GM23338 (cell line): ENCODE data around the gene RANBP1. TPM values are rescaled to one million over a fixed set of nuclear protein-coding genes. Genes with fewer than 3 reads are reported as not detected.

Experiments used
- ATAC-seq: fragments of 200-7000 bp; cut with Tn5 transposase; 3 replicates; pipeline ENCODE4 v1.9.1; 2020
- DNase-seq: peaks from one replicate; pipeline ENCODE4 v3.0.0-alpha.2; 2015; ENCODE audit warnings: low spot score
- H2AFZ ChIP-seq: fragments of 200-600 bp; sonication (generic); 2 replicates; pipeline ENCODE4 v1.8.0; 2016; ENCODE audit warnings: antibody characterized with exemption, mild to moderate bottlenecking, moderate library complexity
- H3F3A ChIP-seq: fragments of 200-600 bp; sonication (generic); replicated peaks from 2 replicates; pipeline ENCODE4 v1.8.0; 2017; ENCODE audit warnings: antibody characterized with exemption, mixed run types, low read depth
- H3K27ac ChIP-seq: fragments of 200-600 bp; sonication (generic); 2 replicates; pipeline ENCODE4 v1.6.1; 2016; ENCODE audit warnings: low read depth
- H3K27me3 ChIP-seq: fragments of 200-600 bp; sonication (generic); 2 replicates; pipeline ENCODE4 v1.8.0; 2016; ENCODE audit warnings: mild to moderate bottlenecking, mixed run types, moderate library complexity; ENCODE audit not compliant: insufficient read depth
- H3K36me3 ChIP-seq: fragments of 200-600 bp; sonication (generic); 2 replicates; pipeline ENCODE4 v1.8.0; 2016; ENCODE audit warnings: mild to moderate bottlenecking; ENCODE audit not compliant: insufficient read depth
- H3K4me1 ChIP-seq: fragments of 200-600 bp; sonication (generic); 2 replicates; pipeline ENCODE4 v1.8.0; 2016; ENCODE audit warnings: mild to moderate bottlenecking, moderate library complexity; ENCODE audit not compliant: insufficient read depth
- H3K4me2 ChIP-seq: fragments of 200-600 bp; sonication (generic); 2 replicates; pipeline ENCODE4 v1.7.1; 2017; ENCODE audit warnings: mixed run types
- H3K4me3 ChIP-seq: fragments of 200-600 bp; sonication (generic); 2 replicates; pipeline ENCODE4 v1.6.1; 2016; ENCODE audit warnings: mixed run types
- H3K79me2 ChIP-seq: fragments of 200-600 bp; sonication (generic); replicated peaks from 2 replicates; pipeline ENCODE4 v1.8.0; 2017; ENCODE audit warnings: mild to moderate bottlenecking; ENCODE audit not compliant: insufficient read depth
- H3K9me2 ChIP-seq: fragments of 200-600 bp; sonication (generic); 2 replicates; pipeline ENCODE4 v1.8.0; 2017; ENCODE audit not compliant: insufficient read depth
- H4K20me1 ChIP-seq: fragments of 200-600 bp; sonication (generic); replicated peaks from 2 replicates; pipeline ENCODE4 v1.8.0; 2017; ENCODE audit warnings: mild to moderate bottlenecking; ENCODE audit not compliant: insufficient read depth
- H3K27ac Mint-ChIP-seq: 2 replicates; pipeline ENCODE4 v1.8.0; 2020; ENCODE audit warnings: inconsistent platforms, mild to moderate bottlenecking, moderate library complexity, mixed read lengths
- H3K27me3 Mint-ChIP-seq: 3 replicates; pipeline ENCODE4 v1.8.0; 2022; ENCODE audit warnings: low read depth, mild to moderate bottlenecking, moderate library complexity, mixed read lengths, inconsistent platforms; ENCODE audit not compliant: insufficient read depth, poor library complexity
- H3K36me3 Mint-ChIP-seq: 3 replicates; pipeline ENCODE4 v1.8.0; 2021; ENCODE audit warnings: low read depth, mild to moderate bottlenecking, inconsistent platforms, moderate library complexity, mixed read lengths
- H3K4me1 Mint-ChIP-seq: 3 replicates; pipeline ENCODE4 v1.8.0; 2020; ENCODE audit warnings: mild to moderate bottlenecking, inconsistent platforms, mixed read lengths
- H3K4me3 Mint-ChIP-seq: 3 replicates; pipeline ENCODE4 v1.8.0; 2021; ENCODE audit warnings: moderate library complexity, mild to moderate bottlenecking, inconsistent platforms, mixed read lengths
- H3K9me3 Mint-ChIP-seq: 3 replicates; pipeline ENCODE4 v1.8.0; 2020; ENCODE audit warnings: moderate library complexity, mild to moderate bottlenecking, inconsistent platforms, mixed read lengths
- CREB1 ChIP-seq: fragments of 250-450 bp; sonication (Bioruptor Pico); IDR thresholded peaks from 2 replicates; pipeline ENCODE4 v1.5.0; 2020; ENCODE audit warnings: low read depth, mild to moderate bottlenecking, moderate library complexity
- EZH2 ChIP-seq: fragments of 200-600 bp; sonication (generic); IDR thresholded peaks from one replicate; pipeline ENCODE4 v1.8.0; 2017; ENCODE audit warnings: antibody characterized with exemption, mild to moderate bottlenecking, low read depth; ENCODE audit not compliant: unreplicated experiment
- EZH2phosphoT487 ChIP-seq: fragments of 200-600 bp; sonication (generic); IDR thresholded peaks from one replicate; pipeline ENCODE4 v1.8.1; 2018; ENCODE audit warnings: antibody characterized with exemption; ENCODE audit not compliant: unreplicated experiment
- JUNB ChIP-seq: IDR thresholded peaks from one replicate; pipeline ENCODE4 v1.6.1; 2016; ENCODE audit warnings: antibody characterized with exemption; ENCODE audit not compliant: unreplicated experiment
- NANOG ChIP-seq: IDR thresholded peaks from 2 replicates; pipeline ENCODE4 v1.6.1; 2016; ENCODE audit warnings: antibody characterized with exemption, borderline replicate concordance
- POLR2AphosphoS5 ChIP-seq: IDR thresholded peaks from 2 replicates; pipeline ENCODE4 v1.6.1; 2016; ENCODE audit warnings: antibody characterized with exemption, low read depth
- STAT1 ChIP-seq: IDR thresholded peaks from one replicate; pipeline ENCODE4 v1.6.1; 2016; ENCODE audit warnings: antibody characterized with exemption; ENCODE audit not compliant: unreplicated experiment
- ZNF114 ChIP-seq: fragments of 250-450 bp; sonication (Bioruptor Pico); IDR thresholded peaks from 2 replicates; pipeline ENCODE4 v1.5.0; 2020; ENCODE audit warnings: mild to moderate bottlenecking, moderate library complexity
- ZNF331 ChIP-seq: fragments of 250-450 bp; sonication (Bioruptor Pico); IDR thresholded peaks from 2 replicates; pipeline ENCODE4 v1.5.0; 2020; ENCODE audit warnings: low read depth, mild to moderate bottlenecking, moderate library complexity
- polyA plus RNA-seq: library from polyadenylated mRNA; unstranded; fragments of >200 nt; fragmentation: Nextera tagmentation; extraction: Ambion mirVana; gene quantifications from 2 replicates; pipeline ENCODE4 v1.2.1, GENCODE V29; 2016
- total RNA-seq: library from RNA; depleted of rRNA; stranded (reverse); fragments of >200 nt; shearing (Covaris generic); gene quantifications from 2 replicates; pipeline ENCODE4 v1.2.3, GENCODE V29; 2014
- TF ChIP-seq, protein P1 (sequence below), 2 experiments: fragments of 200-600 bp in 1 of 2; sonication (generic) in 1 of 2; conservative IDR thresholded peaks; 2 replicates each; pipeline versions ENCODE4 v1.5.1 to v1.6.1; 2016 to 2017; ENCODE audit warnings: antibody characterized with exemption in 2 of 2, low read depth in 2 of 2, mild to moderate bottlenecking in 2 of 2, moderate library complexity in 1 of 2
- TF ChIP-seq, protein P2 (sequence below): IDR thresholded peaks from one replicate; pipeline ENCODE4 v1.6.1; 2018; ENCODE audit warnings: antibody characterized with exemption; ENCODE audit not compliant: unreplicated experiment
- TF ChIP-seq, protein P3 (sequence below): IDR thresholded peaks from 2 replicates; pipeline ENCODE4 v1.6.1; 2016; ENCODE audit warnings: antibody characterized with exemption

Gene RANBP1
- total and polyA plus RNA-seq, 2 experiments from 2014 or later, result 1,014 to 1,206 TPM

DNA sequence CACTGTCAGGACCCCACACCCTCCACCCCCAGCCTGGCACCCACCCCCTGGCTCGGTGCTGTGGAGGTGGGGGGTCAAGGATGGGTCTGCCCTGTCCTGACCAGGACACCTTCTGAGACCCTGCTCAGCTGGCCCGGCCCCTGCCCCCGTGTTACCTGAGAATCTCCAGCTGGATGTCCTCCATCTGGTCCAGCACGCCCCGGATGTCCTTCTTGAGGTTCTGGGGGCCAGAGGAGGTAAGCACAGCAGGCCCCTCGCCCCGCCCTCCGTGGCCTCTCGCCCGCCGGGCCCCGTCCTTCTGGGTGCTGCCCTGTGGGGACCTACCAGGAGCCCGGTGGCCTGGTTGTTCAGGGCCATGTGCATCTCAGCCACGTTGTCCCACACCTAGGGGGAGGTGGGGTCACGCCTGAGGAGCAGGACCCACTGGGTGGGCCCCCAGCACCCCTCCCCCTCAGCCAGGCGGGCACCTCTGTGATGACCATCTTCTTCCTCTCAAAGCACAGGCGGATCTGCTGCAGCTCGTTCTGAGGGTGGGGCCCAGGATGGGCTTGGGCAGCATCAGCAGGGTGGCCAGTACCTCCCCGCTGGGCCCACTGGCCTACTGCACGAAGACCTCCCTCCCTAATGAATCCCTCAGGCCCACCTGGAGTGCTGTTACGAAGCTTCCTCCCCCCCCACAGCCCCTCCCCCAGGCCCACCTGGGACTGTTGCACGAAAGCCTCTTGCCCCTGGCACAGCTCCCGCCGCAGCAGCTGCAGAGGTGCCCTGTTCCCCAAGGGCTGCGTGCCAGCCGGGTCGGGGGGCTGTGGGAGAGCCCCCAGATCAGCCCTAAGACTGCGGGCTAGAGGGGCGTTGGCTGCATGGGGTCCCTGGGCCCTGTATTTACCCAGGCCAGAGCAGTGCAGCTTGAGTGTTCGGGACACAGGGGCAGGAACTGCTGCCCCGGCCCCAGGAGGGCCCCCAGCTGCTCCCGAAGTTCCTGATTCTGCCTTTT is 33.6 kb downstream of the RANBP1 start (continued):
- TF ChIP-seq, protein P1, sequence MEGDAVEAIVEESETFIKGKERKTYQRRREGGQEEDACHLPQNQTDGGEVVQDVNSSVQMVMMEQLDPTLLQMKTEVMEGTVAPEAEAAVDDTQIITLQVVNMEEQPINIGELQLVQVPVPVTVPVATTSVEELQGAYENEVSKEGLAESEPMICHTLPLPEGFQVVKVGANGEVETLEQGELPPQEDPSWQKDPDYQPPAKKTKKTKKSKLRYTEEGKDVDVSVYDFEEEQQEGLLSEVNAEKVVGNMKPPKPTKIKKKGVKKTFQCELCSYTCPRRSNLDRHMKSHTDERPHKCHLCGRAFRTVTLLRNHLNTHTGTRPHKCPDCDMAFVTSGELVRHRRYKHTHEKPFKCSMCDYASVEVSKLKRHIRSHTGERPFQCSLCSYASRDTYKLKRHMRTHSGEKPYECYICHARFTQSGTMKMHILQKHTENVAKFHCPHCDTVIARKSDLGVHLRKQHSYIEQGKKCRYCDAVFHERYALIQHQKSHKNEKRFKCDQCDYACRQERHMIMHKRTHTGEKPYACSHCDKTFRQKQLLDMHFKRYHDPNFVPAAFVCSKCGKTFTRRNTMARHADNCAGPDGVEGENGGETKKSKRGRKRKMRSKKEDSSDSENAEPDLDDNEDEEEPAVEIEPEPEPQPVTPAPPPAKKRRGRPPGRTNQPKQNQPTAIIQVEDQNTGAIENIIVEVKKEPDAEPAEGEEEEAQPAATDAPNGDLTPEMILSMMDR (conservative IDR thresholded peaks at IDR 0.05; ENCODE audit: low read depth in 2 of 2), result no peak
- no peak for TF ChIP-seq JUNB
- no peak for TF ChIP-seq NANOG
- no peak for TF ChIP-seq POLR2AphosphoS5

DNA sequence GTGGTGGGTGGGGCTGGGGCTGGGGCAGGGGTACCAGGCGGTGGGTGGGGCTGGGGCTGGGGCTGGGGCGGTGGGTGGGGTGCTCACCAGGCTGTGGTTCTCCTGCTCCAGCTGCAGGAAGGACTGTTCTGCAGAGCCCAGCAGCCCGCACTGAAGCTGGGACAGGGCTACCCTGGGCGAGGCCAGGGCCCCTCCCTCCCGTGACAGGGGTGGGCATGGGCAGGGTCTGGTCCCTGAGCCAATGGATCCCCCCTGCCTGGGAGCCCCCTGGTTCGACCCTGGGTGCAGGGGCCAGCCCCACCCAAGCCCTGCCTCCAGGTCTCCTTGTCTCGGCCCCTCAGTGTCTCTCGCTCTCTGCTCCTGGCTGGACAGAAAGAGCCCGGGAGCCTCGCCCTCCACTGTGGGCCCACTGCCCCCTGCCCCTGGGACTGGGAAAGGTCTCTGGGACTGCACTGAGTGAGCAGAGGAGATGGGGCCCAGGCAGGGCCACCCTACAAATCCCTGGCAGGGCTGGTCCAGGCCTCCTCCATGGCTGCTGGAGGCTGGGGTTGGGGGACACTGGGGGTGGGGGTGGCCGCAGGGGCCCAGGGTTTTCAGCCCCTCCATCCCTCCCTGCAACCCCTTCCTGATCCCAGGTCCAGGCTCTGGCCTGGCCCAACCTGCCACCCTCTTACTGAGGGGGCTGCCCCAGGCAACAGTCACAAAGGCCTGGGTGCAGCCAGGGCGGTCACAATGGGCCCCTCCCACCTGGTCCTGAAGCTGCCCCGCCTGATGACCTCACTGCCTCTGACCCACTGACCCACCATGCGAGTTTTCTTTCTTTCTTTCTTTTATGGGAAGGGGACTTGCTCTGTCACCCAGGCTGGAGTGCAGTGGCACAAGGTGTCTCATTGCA is 34.7 kb downstream of the RANBP1 start, which contains the start of gene CCDC188:
Gene CCDC188, minus strand, starts transcription at position 675 of the 895 bp plus-strand sequence. Its CDS starts 69 bp downstream, at position 606.
- Mint-ChIP-seq H3K36me3 (no peaks in the 10 kb centered on the region), H3K9me3 (no peaks in the 10 kb centered on the region), H3K4me1 (peaks cover 6% of the 10 kb centered on the region), H3K27me3 (peaks cover 9% of the 10 kb centered on the region), H3K4me3 (no peak within 1 kb of the TSS), H3K27ac (no peak within 1 kb of the TSS)
- Histone ChIP-seq H3K4me3 (no peak within 1 kb of the TSS), H3K79me2 (no peaks in the 10 kb centered on the region), H4K20me1 (no peaks in the 10 kb centered on the region), H3K4me2 (no peak within 1 kb of the TSS), H3K27ac (no peak within 1 kb of the TSS), H3K27me3 (no peaks in the 10 kb centered on the region), H3K36me3 (no peaks in the 10 kb centered on the region), H3K9me2 (no peaks in the 10 kb centered on the region), H2AFZ (no peak within 1 kb of the TSS), H3F3A (no peaks in the 10 kb centered on the region), H3K4me1 (no peaks in the 10 kb centered on the region)
- DNase-seq, result no peak
- no peak for ATAC-seq
- TF ChIP-seq, protein P2, sequence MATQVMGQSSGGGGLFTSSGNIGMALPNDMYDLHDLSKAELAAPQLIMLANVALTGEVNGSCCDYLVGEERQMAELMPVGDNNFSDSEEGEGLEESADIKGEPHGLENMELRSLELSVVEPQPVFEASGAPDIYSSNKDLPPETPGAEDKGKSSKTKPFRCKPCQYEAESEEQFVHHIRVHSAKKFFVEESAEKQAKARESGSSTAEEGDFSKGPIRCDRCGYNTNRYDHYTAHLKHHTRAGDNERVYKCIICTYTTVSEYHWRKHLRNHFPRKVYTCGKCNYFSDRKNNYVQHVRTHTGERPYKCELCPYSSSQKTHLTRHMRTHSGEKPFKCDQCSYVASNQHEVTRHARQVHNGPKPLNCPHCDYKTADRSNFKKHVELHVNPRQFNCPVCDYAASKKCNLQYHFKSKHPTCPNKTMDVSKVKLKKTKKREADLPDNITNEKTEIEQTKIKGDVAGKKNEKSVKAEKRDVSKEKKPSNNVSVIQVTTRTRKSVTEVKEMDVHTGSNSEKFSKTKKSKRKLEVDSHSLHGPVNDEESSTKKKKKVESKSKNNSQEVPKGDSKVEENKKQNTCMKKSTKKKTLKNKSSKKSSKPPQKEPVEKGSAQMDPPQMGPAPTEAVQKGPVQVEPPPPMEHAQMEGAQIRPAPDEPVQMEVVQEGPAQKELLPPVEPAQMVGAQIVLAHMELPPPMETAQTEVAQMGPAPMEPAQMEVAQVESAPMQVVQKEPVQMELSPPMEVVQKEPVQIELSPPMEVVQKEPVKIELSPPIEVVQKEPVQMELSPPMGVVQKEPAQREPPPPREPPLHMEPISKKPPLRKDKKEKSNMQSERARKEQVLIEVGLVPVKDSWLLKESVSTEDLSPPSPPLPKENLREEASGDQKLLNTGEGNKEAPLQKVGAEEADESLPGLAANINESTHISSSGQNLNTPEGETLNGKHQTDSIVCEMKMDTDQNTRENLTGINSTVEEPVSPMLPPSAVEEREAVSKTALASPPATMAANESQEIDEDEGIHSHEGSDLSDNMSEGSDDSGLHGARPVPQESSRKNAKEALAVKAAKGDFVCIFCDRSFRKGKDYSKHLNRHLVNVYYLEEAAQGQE, result no peak
- TF ChIP-seq JUNB (no peak), POLR2AphosphoS5 (no peak), ZNF114 (CRISPR knock-in tag) (no peak), CREB1 (CRISPR knock-in tag) (no peak), NANOG (no peak), ZNF331 (CRISPR knock-in tag) (no peak), EZH2phosphoT487 (no peak), EZH2 (no peak), STAT1 (no peak)
- TF ChIP-seq, protein P1 (conservative IDR thresholded peaks at IDR 0.05; ENCODE audit: low read depth in 2 of 2), result no peak
- TF ChIP-seq, protein P3, sequence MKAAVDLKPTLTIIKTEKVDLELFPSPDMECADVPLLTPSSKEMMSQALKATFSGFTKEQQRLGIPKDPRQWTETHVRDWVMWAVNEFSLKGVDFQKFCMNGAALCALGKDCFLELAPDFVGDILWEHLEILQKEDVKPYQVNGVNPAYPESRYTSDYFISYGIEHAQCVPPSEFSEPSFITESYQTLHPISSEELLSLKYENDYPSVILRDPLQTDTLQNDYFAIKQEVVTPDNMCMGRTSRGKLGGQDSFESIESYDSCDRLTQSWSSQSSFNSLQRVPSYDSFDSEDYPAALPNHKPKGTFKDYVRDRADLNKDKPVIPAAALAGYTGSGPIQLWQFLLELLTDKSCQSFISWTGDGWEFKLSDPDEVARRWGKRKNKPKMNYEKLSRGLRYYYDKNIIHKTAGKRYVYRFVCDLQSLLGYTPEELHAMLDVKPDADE, result no peak
